ENCODE measurements around the gene SRSF8.
"Not testable (repeated sequence)": the region's sequence is repeated elsewhere in the genome, so short reads cannot be mapped to it uniquely, and the experiment has no call there.

The SRSF8 gene

GRCh38 chr11:95098826-95099225 lies 32.1 kb downstream of the SRSF8 start:
- no peak for DNase-seq

- DNase-seq = no peak
Observed at GRCh38 chr11:95100191-95100648, 33.5 kb downstream of the SRSF8 start.

GRCh38 chr11:95100856-95101507 lies 34.3 kb downstream of the SRSF8 start:
- no peak for DNase-seq

- no peak for DNase-seq
Observed at GRCh38 chr11:95101935-95102334, 35.2 kb downstream of the SRSF8 start.

- DNase-seq = no peak
Observed at GRCh38 chr11:95102733-95103132, 36.0 kb downstream of the SRSF8 start.

GRCh38 chr11:95103701-95104100 lies 37.0 kb downstream of the SRSF8 start:
- no peak for DNase-seq

GRCh38 chr11:95104121-95104830 lies 37.6 kb downstream of the SRSF8 start:
- DNase-seq = no peak

GRCh38 chr11:95104856-95105255 lies 38.1 kb downstream of the SRSF8 start:
- DNase-seq = no peak

- DNase-seq = peak; percentile 84
Observed at GRCh38 chr11:95108159-95108611, 41.5 kb downstream of the SRSF8 start.

- peak; percentile 69 for DNase-seq
Observed at GRCh38 chr11:95108671-95109551, 42.2 kb downstream of the SRSF8 start.

GRCh38 chr11:95111471-95111870 lies 44.8 kb downstream of the SRSF8 start:
- not testable (repeated sequence) for DNase-seq

GRCh38 chr11:95111923-95112540 lies 45.3 kb downstream of the SRSF8 start:
- no peak for DNase-seq

GRCh38 chr11:95115597-95115996 lies 48.9 kb downstream of the SRSF8 start:
- no peak for DNase-seq

- no peak for DNase-seq
Observed at GRCh38 chr11:95119361-95120060, 52.8 kb downstream of the SRSF8 start.
